Ovary (tissue), 3 donors: ENCODE measurements around the gene PRAMEF9.
"Not testable (repeated sequence)": the region's sequence is repeated elsewhere in the genome, so short reads cannot be mapped to it uniquely, and the experiment has no call there.

Source experiments
- EP300 ChIP-seq: sonication (generic); formaldehyde crosslinking; IDR thresholded peaks from one replicate; pipeline ENCODE4 v1.6.1; 2017; ENCODE audit warnings: antibody characterized with exemption
- TF ChIP-seq, protein P1 (sequence below), 3 donors: fragments of 450-650 bp in 2 of 3; fragments of 200-600 bp in 1 of 3; IDR thresholded peaks; one replicate each; pipeline versions ENCODE4 v1.5.1 to v1.8.0; 2016 to 2022; ENCODE audit warnings: antibody characterized with exemption in 3 of 3, mild to moderate bottlenecking in 1 of 3
- donor health status: DM: no; HTN: no; CAD: no.

DNA sequence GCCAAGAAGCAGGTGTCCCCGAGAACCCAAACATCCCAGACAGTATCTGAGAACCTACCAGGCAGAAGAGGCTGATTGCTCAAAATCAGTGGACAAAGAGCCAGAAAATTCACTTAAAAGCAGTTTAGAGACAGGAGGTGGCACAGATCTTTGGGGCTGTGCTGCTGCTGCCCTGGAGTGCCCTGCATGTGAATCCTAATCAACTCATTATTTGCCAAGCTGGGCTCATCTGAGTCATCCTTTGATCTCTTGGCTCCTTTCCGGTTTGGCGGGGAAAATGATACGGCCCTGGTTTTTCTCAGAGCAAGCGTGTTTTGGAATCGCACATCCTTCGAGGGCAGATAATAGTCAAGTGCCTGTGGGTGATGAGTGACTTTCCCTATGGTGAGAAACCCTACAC lies 45.0 kb downstream of the PRAMEF9 start:
- TF ChIP-seq, protein P1, sequence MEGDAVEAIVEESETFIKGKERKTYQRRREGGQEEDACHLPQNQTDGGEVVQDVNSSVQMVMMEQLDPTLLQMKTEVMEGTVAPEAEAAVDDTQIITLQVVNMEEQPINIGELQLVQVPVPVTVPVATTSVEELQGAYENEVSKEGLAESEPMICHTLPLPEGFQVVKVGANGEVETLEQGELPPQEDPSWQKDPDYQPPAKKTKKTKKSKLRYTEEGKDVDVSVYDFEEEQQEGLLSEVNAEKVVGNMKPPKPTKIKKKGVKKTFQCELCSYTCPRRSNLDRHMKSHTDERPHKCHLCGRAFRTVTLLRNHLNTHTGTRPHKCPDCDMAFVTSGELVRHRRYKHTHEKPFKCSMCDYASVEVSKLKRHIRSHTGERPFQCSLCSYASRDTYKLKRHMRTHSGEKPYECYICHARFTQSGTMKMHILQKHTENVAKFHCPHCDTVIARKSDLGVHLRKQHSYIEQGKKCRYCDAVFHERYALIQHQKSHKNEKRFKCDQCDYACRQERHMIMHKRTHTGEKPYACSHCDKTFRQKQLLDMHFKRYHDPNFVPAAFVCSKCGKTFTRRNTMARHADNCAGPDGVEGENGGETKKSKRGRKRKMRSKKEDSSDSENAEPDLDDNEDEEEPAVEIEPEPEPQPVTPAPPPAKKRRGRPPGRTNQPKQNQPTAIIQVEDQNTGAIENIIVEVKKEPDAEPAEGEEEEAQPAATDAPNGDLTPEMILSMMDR (IDR thresholded peaks at IDR 0.05) = not testable (repeated sequence)
- TF ChIP-seq EP300 = not testable (repeated sequence)
